ENCODE data around the gene PADI3.

DNA sequence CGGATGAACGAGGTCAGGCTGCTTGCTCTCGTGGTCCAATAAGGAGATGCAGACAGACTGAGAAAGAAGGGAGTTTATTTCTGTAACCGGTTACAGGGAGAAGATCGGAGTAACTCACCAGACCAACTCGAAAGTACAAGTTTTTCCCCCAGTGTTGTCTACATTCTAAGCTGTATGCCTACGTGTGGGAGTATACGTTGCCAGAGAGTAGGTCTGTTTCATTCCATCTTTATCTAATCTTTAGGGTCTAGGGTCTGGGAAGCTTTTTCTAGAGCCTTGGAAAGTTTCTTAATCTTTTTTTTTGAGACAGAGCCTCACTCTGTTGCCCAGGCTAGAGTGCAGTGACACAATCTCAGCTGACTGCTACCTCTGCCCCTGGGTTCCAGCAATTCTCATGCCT lies 48.7 kb upstream of the PADI3 start:
- TF ChIP-seq, protein P1, sequence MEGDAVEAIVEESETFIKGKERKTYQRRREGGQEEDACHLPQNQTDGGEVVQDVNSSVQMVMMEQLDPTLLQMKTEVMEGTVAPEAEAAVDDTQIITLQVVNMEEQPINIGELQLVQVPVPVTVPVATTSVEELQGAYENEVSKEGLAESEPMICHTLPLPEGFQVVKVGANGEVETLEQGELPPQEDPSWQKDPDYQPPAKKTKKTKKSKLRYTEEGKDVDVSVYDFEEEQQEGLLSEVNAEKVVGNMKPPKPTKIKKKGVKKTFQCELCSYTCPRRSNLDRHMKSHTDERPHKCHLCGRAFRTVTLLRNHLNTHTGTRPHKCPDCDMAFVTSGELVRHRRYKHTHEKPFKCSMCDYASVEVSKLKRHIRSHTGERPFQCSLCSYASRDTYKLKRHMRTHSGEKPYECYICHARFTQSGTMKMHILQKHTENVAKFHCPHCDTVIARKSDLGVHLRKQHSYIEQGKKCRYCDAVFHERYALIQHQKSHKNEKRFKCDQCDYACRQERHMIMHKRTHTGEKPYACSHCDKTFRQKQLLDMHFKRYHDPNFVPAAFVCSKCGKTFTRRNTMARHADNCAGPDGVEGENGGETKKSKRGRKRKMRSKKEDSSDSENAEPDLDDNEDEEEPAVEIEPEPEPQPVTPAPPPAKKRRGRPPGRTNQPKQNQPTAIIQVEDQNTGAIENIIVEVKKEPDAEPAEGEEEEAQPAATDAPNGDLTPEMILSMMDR (IDR thresholded peaks at IDR 0.05): no peak
- no peak for TF ChIP-seq POLR2AphosphoS5 (IDR thresholded peaks at IDR 0.05)
- TF ChIP-seq POLR2A (IDR thresholded peaks at IDR 0.05): no peak
